GM20000 (cell line): ENCODE data around the gene MKX.

Experiments
- DNase-seq: peaks from one replicate; pipeline ENCODE4 v3.0.0; 2012; ENCODE audit warnings: low spot score
- TF ChIP-seq, protein P1 (sequence below): IDR thresholded peaks from 2 replicates; pipeline ENCODE4 v1.5.1; 2012; ENCODE audit warnings: mild to moderate bottlenecking, control low read depth; ENCODE audit errors: extremely low read depth, missing control alignments

Gene MKX

DNA sequence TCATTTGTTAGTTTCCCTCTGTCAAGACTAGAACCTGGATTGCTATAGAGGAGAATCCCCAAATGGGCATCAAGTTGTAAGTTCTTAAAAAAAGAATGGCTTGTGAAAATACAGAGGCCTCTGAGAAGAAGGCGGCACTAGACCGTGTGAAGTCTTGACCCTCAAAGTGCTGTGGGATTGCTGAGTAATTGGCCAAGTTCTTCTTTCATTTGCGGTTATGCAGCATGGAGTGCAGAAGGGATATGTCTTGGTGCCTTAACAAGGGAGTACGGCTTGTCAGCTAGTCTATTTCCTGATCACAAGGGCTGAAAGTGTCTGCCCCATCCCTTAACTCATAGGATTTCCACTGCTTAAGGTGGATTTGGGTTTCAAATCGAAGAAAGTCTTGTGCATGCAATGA, 81.2 kb downstream of the MKX start:
- TF ChIP-seq, protein P1, sequence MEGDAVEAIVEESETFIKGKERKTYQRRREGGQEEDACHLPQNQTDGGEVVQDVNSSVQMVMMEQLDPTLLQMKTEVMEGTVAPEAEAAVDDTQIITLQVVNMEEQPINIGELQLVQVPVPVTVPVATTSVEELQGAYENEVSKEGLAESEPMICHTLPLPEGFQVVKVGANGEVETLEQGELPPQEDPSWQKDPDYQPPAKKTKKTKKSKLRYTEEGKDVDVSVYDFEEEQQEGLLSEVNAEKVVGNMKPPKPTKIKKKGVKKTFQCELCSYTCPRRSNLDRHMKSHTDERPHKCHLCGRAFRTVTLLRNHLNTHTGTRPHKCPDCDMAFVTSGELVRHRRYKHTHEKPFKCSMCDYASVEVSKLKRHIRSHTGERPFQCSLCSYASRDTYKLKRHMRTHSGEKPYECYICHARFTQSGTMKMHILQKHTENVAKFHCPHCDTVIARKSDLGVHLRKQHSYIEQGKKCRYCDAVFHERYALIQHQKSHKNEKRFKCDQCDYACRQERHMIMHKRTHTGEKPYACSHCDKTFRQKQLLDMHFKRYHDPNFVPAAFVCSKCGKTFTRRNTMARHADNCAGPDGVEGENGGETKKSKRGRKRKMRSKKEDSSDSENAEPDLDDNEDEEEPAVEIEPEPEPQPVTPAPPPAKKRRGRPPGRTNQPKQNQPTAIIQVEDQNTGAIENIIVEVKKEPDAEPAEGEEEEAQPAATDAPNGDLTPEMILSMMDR: no peak
- no peak for DNase-seq

DNA sequence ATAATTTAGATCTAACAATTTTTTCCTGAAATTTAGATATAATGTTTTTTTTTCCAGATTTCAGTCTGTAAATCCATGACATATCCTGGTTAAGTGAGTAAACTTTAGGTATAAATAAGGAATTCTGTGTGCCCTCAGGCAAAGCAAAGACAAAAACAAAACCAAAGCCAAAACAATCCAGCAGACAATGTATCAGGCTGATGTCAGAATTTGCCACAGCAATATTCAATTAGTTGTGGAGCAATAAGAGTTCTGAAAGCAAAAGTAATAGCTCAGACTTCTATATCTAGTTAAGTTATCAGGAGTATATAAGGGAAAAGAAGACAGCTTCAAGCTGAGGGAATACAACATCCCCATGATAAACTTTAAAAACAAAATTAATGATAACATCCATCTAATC, 82.0 kb downstream of the MKX start:
- DNase-seq: no peak

DNA sequence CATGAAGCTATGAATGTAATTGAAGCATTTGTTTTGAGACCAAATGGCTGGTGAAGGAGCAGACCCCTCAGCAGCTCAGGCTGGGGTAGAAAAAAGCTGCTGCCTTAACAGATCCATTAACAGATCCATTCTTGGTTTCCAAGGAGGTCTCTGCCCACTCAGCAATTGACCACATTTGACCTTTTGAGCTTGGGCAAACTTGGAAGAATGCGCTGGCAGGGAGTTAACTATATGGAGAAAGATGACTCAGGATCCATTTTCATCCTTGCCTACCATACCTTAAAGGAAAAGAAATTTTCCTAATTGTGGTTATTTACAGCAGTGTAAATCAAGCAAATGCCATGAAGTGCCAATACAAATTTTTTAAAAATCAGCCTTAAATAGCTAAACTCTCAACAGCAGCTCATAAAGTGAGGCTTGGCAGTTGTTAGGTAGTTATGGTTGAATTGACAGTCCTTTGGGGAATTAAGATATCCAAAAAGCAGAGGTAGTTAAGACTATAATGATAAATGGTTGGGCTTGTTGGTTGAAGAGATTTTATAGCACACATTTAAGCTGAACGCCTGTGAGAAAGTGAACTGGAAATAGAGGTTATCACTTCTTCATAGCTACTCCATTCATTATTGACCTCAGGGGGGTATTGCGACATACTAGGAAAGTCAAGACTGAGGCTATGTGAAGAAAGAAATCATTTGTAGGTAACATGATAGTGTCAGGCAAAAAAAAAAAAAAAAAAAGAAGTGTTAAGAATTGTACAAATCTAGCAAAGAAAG, 83.9 kb downstream of the MKX start:
- DNase-seq: no peak
- TF ChIP-seq, protein P1: no peak

More for the DNA sequence above, 82.0 kb downstream of the MKX start:
- TF ChIP-seq, protein P1: no peak

DNA sequence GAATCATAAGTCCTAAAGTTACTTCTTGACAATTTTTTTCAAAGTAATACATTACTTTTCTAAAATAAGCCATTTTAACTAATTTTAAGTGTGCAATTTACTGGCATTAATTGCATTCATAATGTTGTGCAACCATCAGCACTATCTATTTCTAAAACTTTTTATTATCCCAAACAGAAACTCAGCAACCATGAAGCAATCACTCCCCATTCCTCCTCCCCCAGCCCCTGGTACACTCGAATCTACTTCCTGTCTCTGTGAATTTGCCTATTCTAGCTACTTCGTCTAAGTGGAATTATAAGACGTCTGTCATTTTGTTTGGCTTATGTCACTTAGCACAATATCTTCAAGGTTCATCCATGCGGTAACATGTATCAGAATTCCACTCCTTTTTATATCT, 84.9 kb downstream of the MKX start:
- TF ChIP-seq, protein P1: no peak
- DNase-seq: no peak

DNA sequence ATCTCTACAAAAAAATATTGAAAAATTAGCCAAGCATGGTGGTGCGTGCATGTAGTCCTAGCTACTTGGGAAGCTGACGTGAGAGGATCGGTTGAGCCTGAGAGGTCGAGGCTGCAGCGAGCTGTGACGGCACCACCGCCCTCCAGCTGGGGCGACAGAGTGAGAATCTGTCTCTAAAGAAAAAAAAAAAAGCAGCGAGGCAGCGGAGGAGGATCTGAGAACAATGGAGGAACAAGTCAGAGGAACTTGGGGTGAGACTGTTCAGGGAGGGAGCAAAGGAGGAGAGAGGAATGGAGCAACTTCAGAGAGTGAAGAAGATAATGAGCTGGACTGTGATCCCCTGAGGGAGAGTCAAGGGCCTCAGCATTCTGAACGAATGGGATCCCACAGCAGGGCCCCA, 85.4 kb downstream of the MKX start:
- no peak for DNase-seq
- TF ChIP-seq, protein P1: no peak

DNA sequence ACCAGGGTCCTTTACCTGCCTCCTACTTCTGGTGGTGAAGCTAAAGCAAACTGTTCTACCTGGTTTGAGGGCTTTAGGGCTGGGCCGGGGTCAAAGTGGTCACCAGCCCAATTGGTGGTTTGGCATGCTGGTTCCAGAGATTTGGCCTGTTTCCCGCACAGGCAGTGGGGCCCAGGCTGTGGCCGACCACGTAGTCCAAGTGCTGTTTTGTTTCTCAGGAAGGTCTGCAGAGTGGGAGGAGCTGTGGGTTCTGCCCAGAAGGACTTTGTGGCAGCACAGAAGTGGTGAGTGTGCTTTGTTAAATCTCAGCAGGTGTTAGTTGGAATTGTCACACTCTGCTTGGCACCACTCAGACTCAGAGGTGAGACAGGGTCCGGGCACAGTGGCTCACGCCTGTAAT, 85.8 kb downstream of the MKX start:
- TF ChIP-seq, protein P1: no peak
- no peak for DNase-seq

DNA sequence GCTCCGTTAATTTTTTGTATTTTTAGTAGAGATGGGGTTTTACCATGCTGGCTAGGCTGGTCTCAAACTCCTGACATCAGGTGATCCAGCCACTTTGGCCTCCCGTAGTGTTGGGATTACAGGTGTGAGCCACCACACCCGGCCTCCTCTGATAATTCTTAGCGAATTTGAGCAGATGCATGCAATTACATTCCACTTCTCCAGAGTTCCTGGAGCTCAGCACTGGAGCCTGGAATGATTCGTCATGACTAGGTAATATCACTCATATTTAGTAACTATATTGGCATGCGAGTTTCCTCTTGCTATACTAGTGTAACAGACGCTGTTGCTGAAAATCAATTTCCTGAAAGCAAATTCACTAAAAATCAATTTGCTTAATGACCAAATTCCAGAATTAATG, 86.8 kb downstream of the MKX start:
- no peak for DNase-seq
- TF ChIP-seq, protein P1: no peak
